A673 (cell line): ENCODE data around the gene TMEM161A. TPM values are rescaled to one million over a fixed set of nuclear protein-coding genes. Genes with fewer than 3 reads are reported as not detected.

Experiments used
- BruUV-seq: library from RNA; stranded (reverse); fragments of 400-500 nt; replicated peaks from 2 replicates; lab custom pipeline; 2021; lab: Mats Ljungman, UMichigan
- CTCF ChIA-PET: fragments of 300-600 bp; sonication (Branson Sonifier 250); formaldehyde crosslinking; loops from one replicate; lab custom pipeline; 2022; ENCODE audit warnings: antibody characterized with exemption; lab: Charles Lee
- POLR2A ChIA-PET: fragments of 300-600 bp; sonication (Branson Sonifier 250); formaldehyde crosslinking; loops from one replicate; lab custom pipeline; 2022; ENCODE audit warnings: antibody characterized with exemption; ENCODE audit not compliant: low non-redundant PET; lab: Charles Lee
- DNase-seq: peaks from one replicate; pipeline ENCODE4 v3.0.0-alpha.2; 2015; ENCODE audit warnings: low spot score
- H3K27ac ChIP-seq: fragments of 200-600 bp; sonication (generic); 2 replicates; pipeline ENCODE4 v1.5.1; 2016; ENCODE audit warnings: mixed run types, low read depth, mild to moderate bottlenecking, mixed read lengths, antibody characterized with exemption, low read length; ENCODE audit not compliant: poor library complexity, severe bottlenecking
- H3K27me3 ChIP-seq: fragments of 200-600 bp; sonication (generic); replicated peaks from 2 replicates; pipeline ENCODE4 v1.6.1; 2017; ENCODE audit warnings: mixed run types, low read depth, mild to moderate bottlenecking, mixed read lengths, antibody characterized with exemption, low read length; ENCODE audit not compliant: insufficient read depth, poor library complexity
- H3K36me3 ChIP-seq: fragments of 200-600 bp; sonication (generic); 2 replicates; pipeline ENCODE4 v1.6.1; 2016; ENCODE audit warnings: mixed run types, mild to moderate bottlenecking, mixed read lengths, antibody characterized with exemption, low read length; ENCODE audit not compliant: insufficient read depth, poor library complexity, severe bottlenecking
- H3K4me1 ChIP-seq: fragments of 200-600 bp; sonication (generic); 2 replicates; pipeline ENCODE4 v1.6.1; 2017; ENCODE audit warnings: mixed run types, mild to moderate bottlenecking, mixed read lengths, antibody characterized with exemption, low read length; ENCODE audit not compliant: insufficient read depth, poor library complexity, severe bottlenecking
- H3K4me3 ChIP-seq: fragments of 200-600 bp; sonication (generic); 2 replicates; pipeline ENCODE4 v1.5.1; 2016; ENCODE audit warnings: low read depth, mixed run types, mild to moderate bottlenecking, mixed read lengths, low read length; ENCODE audit not compliant: poor library complexity, severe bottlenecking
- H3K9me3 ChIP-seq: fragments of 200-600 bp; sonication (generic); 2 replicates; pipeline ENCODE4 v1.6.1; 2016; ENCODE audit warnings: mixed run types, low read depth, mild to moderate bottlenecking, mixed read lengths, antibody characterized with exemption, low read length; ENCODE audit not compliant: poor library complexity, severe bottlenecking
- EZH2 ChIP-seq: fragments of 200-600 bp; sonication (generic); IDR thresholded peaks from 2 replicates; pipeline ENCODE4 v1.6.1; 2017; ENCODE audit warnings: borderline replicate concordance, low read depth, mild to moderate bottlenecking, mixed read lengths, antibody characterized with exemption, low read length; ENCODE audit not compliant: poor library complexity, severe bottlenecking
- intact Hi-C: fragments of 100-400 bp; cut with micrococcal nuclease; formaldehyde crosslinking; loops from one replicate; pipeline ENCODE4 v1.10.0; 2022; ENCODE audit not compliant: unreplicated experiment
- total RNA-seq: library from RNA; stranded (reverse); gene quantifications from 2 replicates; pipeline ENCODE4 v1.2.3, GENCODE V29; 2021
- TF ChIP-seq, protein P1 (sequence below): fragments of 300-800, 200-600 bp; sonication (generic); conservative IDR thresholded peaks from 2 replicates; pipeline ENCODE4 v1.5.1; 2017; ENCODE audit warnings: low read depth, mild to moderate bottlenecking, antibody characterized with exemption, low read length, moderate library complexity, mixed read lengths

The TMEM161A gene
- total RNA-seq, 1 experiment from 2014 or later, result 34.4 TPM

DNA sequence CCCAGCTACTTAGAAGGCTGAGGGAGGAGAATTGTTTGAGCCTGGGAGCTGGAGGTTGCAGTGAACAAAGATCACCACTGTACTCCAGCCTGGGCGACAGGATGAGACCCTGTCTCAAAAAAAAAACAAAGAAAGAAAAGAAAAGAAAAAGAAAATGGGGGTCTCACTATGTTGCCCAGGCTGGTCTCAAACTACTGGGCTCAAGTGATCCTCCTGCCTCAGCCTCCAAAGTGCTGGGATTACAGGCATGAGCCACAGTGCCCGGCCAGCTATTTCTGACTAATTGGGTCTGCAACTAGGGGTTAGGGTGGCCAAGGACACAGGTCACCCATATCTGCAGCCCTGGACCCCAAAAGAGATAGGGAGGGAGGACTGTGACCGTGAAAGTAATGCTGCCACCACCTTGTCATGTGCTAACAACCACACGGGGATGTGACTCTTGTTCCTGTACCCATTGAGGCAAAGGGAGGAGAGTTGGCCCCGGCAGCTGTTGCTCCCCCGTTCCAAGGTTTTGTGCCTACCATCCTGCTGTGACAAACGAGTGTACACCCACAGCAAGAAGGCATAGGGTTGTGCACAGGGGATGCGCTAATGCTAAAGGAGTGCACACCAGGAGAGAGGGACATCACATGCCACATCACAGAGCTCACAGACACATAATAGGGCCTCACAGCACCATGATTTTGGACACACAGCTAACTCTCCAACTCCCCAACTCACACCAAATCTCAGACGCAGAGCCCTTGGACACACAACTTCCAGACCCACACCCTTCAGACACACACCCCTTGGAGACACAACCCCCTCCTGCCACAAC is 31.2 kb upstream of the TMEM161A start:
- BruUV-seq, result no TSS peak
- DNase-seq, result no peak
- ChIA-PET CTCF (interaction anchor here (0.6 kb wide), 1 partner anchor 178 kb away, joined by 3 read pairs; no protein-coding TSS in a partner anchor), POLR2A (interaction anchor here (0.6 kb wide), 2 partner anchors 17 to 258 kb away, joined by 4 read pairs; no protein-coding TSS in a partner anchor)
- Histone ChIP-seq H3K9me3 (no peaks in the 10 kb centered on the region), H3K4me3 (peak overlapping the region; percentile 19), H3K36me3 (no peaks in the 10 kb centered on the region), H3K27ac (no peak overlapping the region), H3K27me3 (no peaks in the 10 kb centered on the region), H3K4me1 (peaks cover 12% of the 10 kb centered on the region)
- intact Hi-C loops, result no loop called here
- TF ChIP-seq, protein P1, sequence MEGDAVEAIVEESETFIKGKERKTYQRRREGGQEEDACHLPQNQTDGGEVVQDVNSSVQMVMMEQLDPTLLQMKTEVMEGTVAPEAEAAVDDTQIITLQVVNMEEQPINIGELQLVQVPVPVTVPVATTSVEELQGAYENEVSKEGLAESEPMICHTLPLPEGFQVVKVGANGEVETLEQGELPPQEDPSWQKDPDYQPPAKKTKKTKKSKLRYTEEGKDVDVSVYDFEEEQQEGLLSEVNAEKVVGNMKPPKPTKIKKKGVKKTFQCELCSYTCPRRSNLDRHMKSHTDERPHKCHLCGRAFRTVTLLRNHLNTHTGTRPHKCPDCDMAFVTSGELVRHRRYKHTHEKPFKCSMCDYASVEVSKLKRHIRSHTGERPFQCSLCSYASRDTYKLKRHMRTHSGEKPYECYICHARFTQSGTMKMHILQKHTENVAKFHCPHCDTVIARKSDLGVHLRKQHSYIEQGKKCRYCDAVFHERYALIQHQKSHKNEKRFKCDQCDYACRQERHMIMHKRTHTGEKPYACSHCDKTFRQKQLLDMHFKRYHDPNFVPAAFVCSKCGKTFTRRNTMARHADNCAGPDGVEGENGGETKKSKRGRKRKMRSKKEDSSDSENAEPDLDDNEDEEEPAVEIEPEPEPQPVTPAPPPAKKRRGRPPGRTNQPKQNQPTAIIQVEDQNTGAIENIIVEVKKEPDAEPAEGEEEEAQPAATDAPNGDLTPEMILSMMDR, result no peak
- no peak for TF ChIP-seq EZH2

DNA sequence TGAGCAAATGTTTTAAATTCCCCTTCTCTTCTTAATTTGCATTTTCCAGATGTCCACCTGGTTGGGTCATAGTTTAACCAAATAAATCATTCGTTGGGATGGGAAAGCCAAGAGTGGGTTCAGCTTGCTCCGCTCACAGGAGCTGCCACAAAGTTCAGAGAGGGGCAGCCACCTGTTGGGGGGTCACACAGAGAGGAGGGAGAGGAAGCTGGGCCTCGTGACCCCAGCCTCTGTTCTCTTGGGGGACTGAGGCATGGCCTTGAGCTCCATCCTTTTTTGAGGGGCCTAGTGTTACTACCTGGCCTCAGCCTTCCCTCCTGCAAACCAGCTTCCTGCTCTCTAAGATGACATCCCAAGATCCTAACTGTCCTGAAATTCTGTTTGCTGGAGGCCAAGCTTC is 29.3 kb upstream of the TMEM161A start:
- no TSS peak for BruUV-seq
- intact Hi-C loops, result no loop called here
- Histone ChIP-seq H3K4me3 (no peak overlapping the region), H3K36me3 (no peaks in the 10 kb centered on the region), H3K4me1 (peaks cover 12% of the 10 kb centered on the region), H3K9me3 (no peaks in the 10 kb centered on the region), H3K27me3 (no peaks in the 10 kb centered on the region), H3K27ac (no peak overlapping the region)
- DNase-seq, result no peak
- TF ChIP-seq EZH2, result no peak
- TF ChIP-seq, protein P1, result no peak
- CTCF ChIA-PET, result interaction anchor here (0.7 kb wide), 1 partner anchor 17 kb away, joined by 6 read pairs; no protein-coding TSS in a partner anchor
- POLR2A ChIA-PET, result interaction anchor here (0.6 kb wide), 1 partner anchor 80 kb away, joined by 4 read pairs; no protein-coding TSS in a partner anchor

DNA sequence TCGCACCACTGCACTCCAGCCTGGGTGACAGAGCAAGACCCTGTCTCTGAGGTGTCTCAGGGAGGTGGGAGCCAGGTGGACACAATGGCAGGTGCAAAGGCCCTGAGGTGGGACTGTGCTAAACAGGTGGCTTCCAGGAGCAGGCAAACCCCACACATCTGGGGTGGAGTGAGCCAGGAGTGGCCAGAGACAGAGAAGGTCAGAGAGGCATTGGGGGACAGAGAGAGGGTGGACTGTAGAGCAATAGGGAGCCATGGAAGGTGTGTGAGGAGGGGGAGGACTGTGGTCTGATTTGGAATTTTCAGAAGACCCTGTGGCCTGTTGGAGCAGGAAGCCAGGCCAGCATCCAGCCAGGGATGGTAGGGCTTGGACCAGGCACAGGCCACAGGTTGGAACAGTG is 27.1 kb upstream of the TMEM161A start:
- no TSS peak for BruUV-seq
- Histone ChIP-seq H3K27ac (no peak overlapping the region), H3K27me3 (no peaks in the 10 kb centered on the region), H3K4me1 (no peaks in the 10 kb centered on the region), H3K4me3 (no peak overlapping the region), H3K9me3 (no peaks in the 10 kb centered on the region), H3K36me3 (no peaks in the 10 kb centered on the region)
- DNase-seq, result no peak
- ChIA-PET CTCF (no interaction called here), POLR2A (no interaction called here)
- TF ChIP-seq, protein P1, result no peak
- no peak for TF ChIP-seq EZH2
- intact Hi-C loops, result no loop called here
